PFSK-1 (cell line): Measurements from ENCODE around the gene CRHR2.

Experiments
- FOXP2 ChIP-seq: optimal IDR thresholded peaks from 2 replicates; pipeline ENCODE3; 2011; ENCODE audit warnings: borderline replicate concordance, control low read depth, inconsistent platforms; ENCODE audit not compliant: insufficient read depth; ENCODE audit errors: extremely low read length, extremely low read depth
- POLR2AphosphoS5 ChIP-seq: IDR thresholded peaks from 2 replicates; pipeline ENCODE4 v1.6.1; 2012; ENCODE audit warnings: low read depth, mild to moderate bottlenecking, control low read depth, low read length, moderate library complexity
- SIN3A ChIP-seq: IDR thresholded peaks from 2 replicates; pipeline ENCODE4 v1.6.1; 2012; ENCODE audit warnings: mild to moderate bottlenecking, low read length, moderate library complexity, borderline replicate concordance; ENCODE audit not compliant: insufficient read depth
- TAF1 ChIP-seq: IDR thresholded peaks from 2 replicates; pipeline ENCODE4 v1.6.1; 2012; ENCODE audit warnings: low read length, control low read depth, borderline replicate concordance; ENCODE audit not compliant: insufficient read depth
- TF ChIP-seq, protein P1 (sequence below), 2 experiments: IDR thresholded peaks; 2 replicates each; pipeline versions ENCODE4 v1.6.1 to v1.8.0; 2011 to 2012; ENCODE audit warnings: low read depth in 2 of 2, low read length in 2 of 2, control low read depth in 1 of 2, inconsistent platforms in 1 of 2, mild to moderate bottlenecking in 1 of 2, moderate library complexity in 1 of 2; ENCODE audit not compliant: insufficient read depth in 1 of 2

CRHR2 gene

GRCh38 chr7:30648744-30649540 lies 33.3 kb downstream of the CRHR2 start:
- TF ChIP-seq FOXP2 (no peak), POLR2AphosphoS5 (no peak), SIN3A (no peak)
- TF ChIP-seq, protein P1, sequence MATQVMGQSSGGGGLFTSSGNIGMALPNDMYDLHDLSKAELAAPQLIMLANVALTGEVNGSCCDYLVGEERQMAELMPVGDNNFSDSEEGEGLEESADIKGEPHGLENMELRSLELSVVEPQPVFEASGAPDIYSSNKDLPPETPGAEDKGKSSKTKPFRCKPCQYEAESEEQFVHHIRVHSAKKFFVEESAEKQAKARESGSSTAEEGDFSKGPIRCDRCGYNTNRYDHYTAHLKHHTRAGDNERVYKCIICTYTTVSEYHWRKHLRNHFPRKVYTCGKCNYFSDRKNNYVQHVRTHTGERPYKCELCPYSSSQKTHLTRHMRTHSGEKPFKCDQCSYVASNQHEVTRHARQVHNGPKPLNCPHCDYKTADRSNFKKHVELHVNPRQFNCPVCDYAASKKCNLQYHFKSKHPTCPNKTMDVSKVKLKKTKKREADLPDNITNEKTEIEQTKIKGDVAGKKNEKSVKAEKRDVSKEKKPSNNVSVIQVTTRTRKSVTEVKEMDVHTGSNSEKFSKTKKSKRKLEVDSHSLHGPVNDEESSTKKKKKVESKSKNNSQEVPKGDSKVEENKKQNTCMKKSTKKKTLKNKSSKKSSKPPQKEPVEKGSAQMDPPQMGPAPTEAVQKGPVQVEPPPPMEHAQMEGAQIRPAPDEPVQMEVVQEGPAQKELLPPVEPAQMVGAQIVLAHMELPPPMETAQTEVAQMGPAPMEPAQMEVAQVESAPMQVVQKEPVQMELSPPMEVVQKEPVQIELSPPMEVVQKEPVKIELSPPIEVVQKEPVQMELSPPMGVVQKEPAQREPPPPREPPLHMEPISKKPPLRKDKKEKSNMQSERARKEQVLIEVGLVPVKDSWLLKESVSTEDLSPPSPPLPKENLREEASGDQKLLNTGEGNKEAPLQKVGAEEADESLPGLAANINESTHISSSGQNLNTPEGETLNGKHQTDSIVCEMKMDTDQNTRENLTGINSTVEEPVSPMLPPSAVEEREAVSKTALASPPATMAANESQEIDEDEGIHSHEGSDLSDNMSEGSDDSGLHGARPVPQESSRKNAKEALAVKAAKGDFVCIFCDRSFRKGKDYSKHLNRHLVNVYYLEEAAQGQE (IDR thresholded peaks at IDR 0.05; ENCODE audit: insufficient read depth in 1 of 2, low read depth in 2 of 2, low read length in 2 of 2), result no peak

DNA sequence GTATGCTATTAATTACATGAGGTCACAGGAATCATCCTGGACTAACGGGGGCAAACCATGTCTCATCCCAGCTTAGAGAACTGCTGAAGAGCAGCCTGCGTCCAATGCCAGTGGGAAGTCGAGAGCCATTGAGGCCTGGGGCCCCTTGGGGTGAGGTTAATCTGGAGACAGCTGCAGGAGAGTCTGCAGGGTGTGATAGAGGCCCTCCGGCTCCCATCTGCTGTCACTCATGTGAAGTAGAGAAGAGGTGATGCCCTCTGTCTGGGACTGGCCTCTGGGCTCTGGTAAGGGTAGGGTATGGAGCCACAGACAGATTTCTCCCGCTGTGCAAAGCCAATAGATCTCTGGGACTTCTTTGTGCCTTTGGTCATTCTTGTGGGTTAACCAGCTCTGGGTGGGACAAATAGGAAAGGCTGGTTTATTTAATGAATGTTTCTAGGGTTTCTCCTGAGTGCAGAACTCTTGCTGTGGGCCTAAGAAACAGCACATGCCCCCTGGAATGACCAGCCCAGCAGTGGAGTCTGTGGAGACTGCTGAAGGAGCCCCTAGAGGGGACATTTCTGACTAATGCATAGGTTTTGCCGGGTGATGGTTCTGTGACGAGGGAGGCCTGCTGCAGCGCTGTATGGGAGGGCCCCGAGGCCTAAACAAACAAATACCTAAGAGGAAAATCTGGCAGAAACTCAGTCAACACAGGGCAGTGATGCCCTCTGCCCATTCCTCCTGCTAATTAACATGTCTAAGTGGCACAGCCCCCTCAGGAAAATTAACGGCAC lies 34.5 kb downstream of the CRHR2 start:
- TF ChIP-seq FOXP2 (no peak), POLR2AphosphoS5 (no peak), SIN3A (no peak), TAF1 (no peak)
- TF ChIP-seq, protein P1 (IDR thresholded peaks at IDR 0.05; ENCODE audit: insufficient read depth in 1 of 2, low read depth in 2 of 2, low read length in 2 of 2), result no peak

DNA sequence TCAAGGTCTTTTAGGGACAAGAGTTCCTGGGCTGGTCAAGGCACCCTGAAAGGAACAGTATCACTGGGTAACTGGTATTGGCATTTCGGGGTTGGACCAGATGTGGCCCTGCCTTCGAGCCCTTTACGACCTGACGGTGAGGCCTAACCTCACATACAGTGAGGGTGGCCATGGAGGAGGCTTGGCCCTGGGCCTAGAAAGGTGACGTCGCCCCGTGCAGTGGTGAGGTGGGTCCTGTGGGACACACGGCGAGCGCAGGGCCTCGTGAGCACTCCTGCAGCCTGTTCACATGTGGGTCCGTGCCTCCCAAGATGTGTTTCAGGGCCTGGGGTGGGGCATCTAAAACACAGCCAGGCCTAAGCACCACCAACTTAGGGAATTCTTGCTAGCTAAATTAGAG lies 36.1 kb downstream of the CRHR2 start:
- TF ChIP-seq POLR2AphosphoS5, result no peak
- TF ChIP-seq FOXP2, result no peak
- TF ChIP-seq SIN3A, result no peak
- TF ChIP-seq TAF1, result no peak
- TF ChIP-seq, protein P1 (IDR thresholded peaks at IDR 0.05; ENCODE audit: insufficient read depth in 1 of 2, low read depth in 2 of 2, low read length in 2 of 2), result no peak

- TF ChIP-seq, protein P1 (IDR thresholded peaks at IDR 0.05; ENCODE audit: insufficient read depth in 1 of 2, low read depth in 2 of 2, low read length in 2 of 2), result no peak
- no peak for TF ChIP-seq POLR2AphosphoS5
These were observed 36.6 kb downstream of the CRHR2 start for GRCh38 chr7:30645661-30646060.
